WTC11 (cell line): ENCODE results near the gene NOC3L. TPM values are rescaled to one million over a fixed set of nuclear protein-coding genes. Genes with fewer than 3 reads are reported as not detected.

Source experiments
- ATAC-seq: fragments of 200-7000 bp; cut with Tn5 transposase; 2 replicates; pipeline ENCODE4 v1.10.0; 2021; ENCODE audit warnings: mild to moderate bottlenecking, moderate library complexity
- CTCF ChIA-PET: fragments of 300-600 bp; sonication (Branson Sonifier 250); formaldehyde crosslinking; loops from one replicate; lab custom pipeline; 2021; ENCODE audit warnings: antibody characterized with exemption; lab: Charles Lee
- POLR2A ChIA-PET: fragments of 350-600 bp; sonication (Branson Sonifier 250); formaldehyde crosslinking; loops from one replicate; lab custom pipeline; 2021; ENCODE audit warnings: antibody characterized with exemption; lab: Charles Lee
- DNase-seq: peaks from one replicate; pipeline ENCODE4 v3.0.0; 2021; ENCODE audit warnings: low spot score
- H3K27ac Mint-ChIP-seq: 2 replicates; pipeline ENCODE4 v1.8.0; 2021; ENCODE audit warnings: mixed read lengths
- H3K27me3 Mint-ChIP-seq: 2 replicates; pipeline ENCODE4 v1.8.0; 2021; ENCODE audit warnings: low read depth, mild to moderate bottlenecking, moderate library complexity, mixed read lengths
- H3K36me3 Mint-ChIP-seq: 2 replicates; pipeline ENCODE4 v1.8.0; 2021; ENCODE audit warnings: mixed read lengths
- H3K4me1 Mint-ChIP-seq: 2 replicates; pipeline ENCODE4 v1.8.0; 2022; ENCODE audit warnings: mixed read lengths
- H3K4me3 Mint-ChIP-seq: 2 replicates; pipeline ENCODE4 v1.8.0; 2021; ENCODE audit warnings: mild to moderate bottlenecking, moderate library complexity, mixed read lengths
- H3K9me3 Mint-ChIP-seq: 2 replicates; pipeline ENCODE4 v1.8.0; 2021; ENCODE audit warnings: mixed read lengths
- ATF1 ChIP-seq: sonication (generic); formaldehyde crosslinking; IDR thresholded peaks from 2 replicates; pipeline ENCODE4 v1.8.1; 2023; ENCODE audit warnings: mild to moderate bottlenecking, moderate library complexity, missing genetic modification reagents
- ATF2 ChIP-seq: sonication (generic); formaldehyde crosslinking; IDR thresholded peaks from 2 replicates; pipeline ENCODE4 v1.8.1; 2022; ENCODE audit warnings: low read depth, missing genetic modification reagents, borderline replicate concordance
- CREB1 ChIP-seq: sonication (generic); formaldehyde crosslinking; IDR thresholded peaks from 2 replicates; pipeline ENCODE4 v1.8.0; 2023; ENCODE audit warnings: mild to moderate bottlenecking, missing genetic modification reagents
- ESRRA ChIP-seq: sonication (generic); formaldehyde crosslinking; IDR thresholded peaks from 2 replicates; pipeline ENCODE4 v1.8.1; 2022; ENCODE audit warnings: mild to moderate bottlenecking, missing genetic modification reagents, borderline replicate concordance
- FOXK1 ChIP-seq: sonication (generic); formaldehyde crosslinking; IDR thresholded peaks from 2 replicates; pipeline ENCODE4 v1.8.0; 2022; ENCODE audit warnings: mild to moderate bottlenecking, moderate library complexity, missing genetic modification reagents
- GABPB1 ChIP-seq: sonication (generic); formaldehyde crosslinking; IDR thresholded peaks from 2 replicates; pipeline ENCODE4 v1.8.1; 2023; ENCODE audit warnings: mild to moderate bottlenecking, missing genetic modification reagents
- IRF1 ChIP-seq: sonication (generic); formaldehyde crosslinking; IDR thresholded peaks from 2 replicates; pipeline ENCODE4 v1.8.0; 2023; ENCODE audit warnings: missing genetic modification reagents
- MLX ChIP-seq: sonication (generic); formaldehyde crosslinking; IDR thresholded peaks from 2 replicates; pipeline ENCODE4 v1.8.1; 2023; ENCODE audit warnings: mild to moderate bottlenecking, missing genetic modification reagents, moderate library complexity
- MYBL2 ChIP-seq: sonication (generic); formaldehyde crosslinking; IDR thresholded peaks from 2 replicates; pipeline ENCODE4 v1.8.1; 2023; ENCODE audit warnings: mild to moderate bottlenecking, moderate library complexity, missing genetic modification reagents
- NR3C1 ChIP-seq: sonication (generic); formaldehyde crosslinking; conservative IDR thresholded peaks from 2 replicates; pipeline ENCODE4 v1.8.1; 2023; ENCODE audit warnings: low read depth, mild to moderate bottlenecking, missing genetic modification reagents
- PRDM15 ChIP-seq: sonication (generic); formaldehyde crosslinking; IDR thresholded peaks from 2 replicates; pipeline ENCODE4 v1.8.0; 2022; ENCODE audit warnings: missing genetic modification reagents
- TEAD1 ChIP-seq: sonication (generic); formaldehyde crosslinking; IDR thresholded peaks from 2 replicates; pipeline ENCODE4 v1.8.0; 2022; ENCODE audit warnings: mild to moderate bottlenecking, missing genetic modification reagents
- USF1 ChIP-seq: sonication (generic); formaldehyde crosslinking; IDR thresholded peaks from 2 replicates; pipeline ENCODE4 v1.8.0; 2022; ENCODE audit warnings: mild to moderate bottlenecking, missing genetic modification reagents
- ZMAT4 ChIP-seq: fragments of 250-450 bp; sonication (Bioruptor Pico); IDR thresholded peaks from 2 replicates; pipeline ENCODE4 v1.9.0; 2021; ENCODE audit warnings: mild to moderate bottlenecking
- ZNF138 ChIP-seq: sonication (generic); formaldehyde crosslinking; conservative IDR thresholded peaks from 2 replicates; pipeline ENCODE4 v1.8.1; 2022; ENCODE audit warnings: mild to moderate bottlenecking, moderate library complexity, missing genetic modification reagents
- ZNF281 ChIP-seq: sonication (generic); formaldehyde crosslinking; IDR thresholded peaks from 2 replicates; pipeline ENCODE4 v1.8.0; 2023; ENCODE audit warnings: mild to moderate bottlenecking, missing genetic modification reagents
- ZNF425 ChIP-seq: fragments of 250-450 bp; sonication (Bioruptor Pico); conservative IDR thresholded peaks from 2 replicates; pipeline ENCODE4 v1.9.0; 2021; ENCODE audit warnings: mild to moderate bottlenecking
- total RNA-seq: library from RNA; stranded (reverse); gene quantifications from 3 replicates; pipeline ENCODE4 v1.2.3, GENCODE V29; 2021

The NOC3L gene
- total RNA-seq, 1 experiment from 2014 or later: 26.1 TPM

GRCh38 chr10:94303929-94304328 is 58.8 kb downstream of the NOC3L start (continued):
- TF ChIP-seq CREB1 (CRISPR knock-in tag): no peak
- no peak for TF ChIP-seq ZNF138 (CRISPR knock-in tag)
- no peak for TF ChIP-seq TEAD1 (CRISPR knock-in tag)

- DNase-seq: no peak
- CTCF ChIA-PET: interaction anchor here (2.1 kb wide), 1 partner anchor 20 kb away, joined by 7 read pairs; no protein-coding TSS in a partner anchor
- H3K27me3 Mint-ChIP-seq: no peaks in the 10 kb centered on the region; the same call in 1 of the 2 replicates
- no peak overlapping the region for H3K27ac Mint-ChIP-seq
- H3K36me3 Mint-ChIP-seq: no peaks in the 10 kb centered on the region
- TF ChIP-seq MYBL2 (CRISPR knock-in tag): no peak
- TF ChIP-seq ATF2 (CRISPR knock-in tag): no peak
- no peak for TF ChIP-seq ZMAT4 (CRISPR knock-in tag)
- no peak for TF ChIP-seq FOXK1 (CRISPR knock-in tag)
- TF ChIP-seq PRDM15 (CRISPR knock-in tag): no peak
- no peak for TF ChIP-seq ESRRA (CRISPR knock-in tag)
- H3K9me3 Mint-ChIP-seq: peaks cover 3% of the 10 kb centered on the region; the same call in 1 of the 2 replicates
- no peaks in the 10 kb centered on the region for H3K4me1 Mint-ChIP-seq
- ATAC-seq: no peak
- POLR2A ChIA-PET: no interaction called here
- no peak overlapping the region for H3K4me3 Mint-ChIP-seq
Measured at GRCh38 chr10:94300042-94300441, 62.7 kb downstream of the NOC3L start.

GRCh38 chr10:94299417-94299816 is 63.3 kb downstream of the NOC3L start:
- no peak for DNase-seq
- ChIA-PET CTCF (interaction anchor here (0.7 to 2.1 kb wide), 2 partner anchors 21 to 145 kb away, joined by 3 to 7 read pairs; no protein-coding TSS in a partner anchor), POLR2A (no interaction called here)
- Mint-ChIP-seq H3K27me3 (no peaks in the 10 kb centered on the region; the same call in 1 of the 2 replicates), H3K4me3 (no peak overlapping the region), H3K36me3 (no peaks in the 10 kb centered on the region), H3K4me1 (no peaks in the 10 kb centered on the region), H3K9me3 (peaks cover 3% of the 10 kb centered on the region; the same call in 1 of the 2 replicates), H3K27ac (no peak overlapping the region)
- ATAC-seq: no peak
- TF ChIP-seq ZNF281 (CRISPR knock-in tag): no peak
- no peak for TF ChIP-seq NR3C1
- TF ChIP-seq ATF1: no peak
- TF ChIP-seq GABPB1 (CRISPR knock-in tag): no peak
- no peak for TF ChIP-seq MLX
- no peak for TF ChIP-seq IRF1
- TF ChIP-seq ZNF425 (CRISPR knock-in tag): no peak
- TF ChIP-seq USF1 (CRISPR knock-in tag): no peak
